CD14-positive monocyte (primary cell): ENCODE results near the gene CBLC. TPM values are rescaled to one million over a fixed set of nuclear protein-coding genes. Genes with fewer than 3 reads are reported as not detected.

Source experiments
- DNase-seq, 3 donors: peaks; one replicate each; pipeline ENCODE4 v3.0.0-alpha.2; 2011 to 2022
- H2AFZ ChIP-seq: 2 replicates; pipeline ENCODE4 v1.6.0; 2012; ENCODE audit warnings: mild to moderate bottlenecking, low read depth, low read length, inconsistent platforms; ENCODE audit not compliant: insufficient read depth, poor library complexity, severe bottlenecking
- H3K27ac ChIP-seq, 2 donors: 1 replicate in 1 of 2; 2 replicates in 1 of 2; pipeline ENCODE4 v1.5.1; 2012 to 2013; ENCODE audit warnings: low read length in 2 of 2, control low read depth in 1 of 2, inconsistent platforms in 1 of 2, low read depth in 1 of 2, mild to moderate bottlenecking in 1 of 2
- H3K27me3 ChIP-seq, 2 donors: one replicate each; pipeline versions ENCODE4 v1.6.0 to v1.6.1; 2011 to 2013; ENCODE audit warnings: low read length in 2 of 2; ENCODE audit not compliant: control insufficient read depth in 2 of 2, insufficient read depth in 2 of 2
- H3K36me3 ChIP-seq, 2 donors: replicated peaks in 1 of 2; 1 replicate in 1 of 2; 2 replicates in 1 of 2; pipeline versions ENCODE4 v1.5.1 to v1.6.1; 2012 to 2013; ENCODE audit warnings: low read length in 2 of 2, control low read depth in 1 of 2, inconsistent platforms in 1 of 2, mild to moderate bottlenecking in 1 of 2; ENCODE audit not compliant: insufficient read depth in 2 of 2, control insufficient read depth in 1 of 2
- H3K4me1 ChIP-seq, 2 donors: 1 replicate in 1 of 2; 2 replicates in 1 of 2; pipeline versions ENCODE4 v1.5.1 to v1.6.1; 2012 to 2013; ENCODE audit warnings: low read length in 2 of 2, control low read depth in 1 of 2, inconsistent platforms in 1 of 2, mild to moderate bottlenecking in 1 of 2, moderate library complexity in 1 of 2; ENCODE audit not compliant: insufficient read depth in 2 of 2, control insufficient read depth in 1 of 2
- H3K4me2 ChIP-seq: replicated peaks from 2 replicates; pipeline ENCODE3; 2012; ENCODE audit warnings: low read length, moderate library complexity, mild to moderate bottlenecking; ENCODE audit not compliant: poor library complexity, severe bottlenecking; ENCODE audit errors: extremely low read depth
- H3K4me3 ChIP-seq, 3 experiments: fragments of 200-600 bp in 1 of 3; sonication (generic) in 1 of 3; replicated peaks in 1 of 3; 1 replicate in 2 of 3; 2 replicates in 1 of 3; pipeline ENCODE4 v1.5.1; 2011 to 2013; ENCODE audit warnings: low read length in 3 of 3, mild to moderate bottlenecking in 3 of 3, control low read depth in 2 of 3, low read depth in 2 of 3, inconsistent platforms in 1 of 3, moderate library complexity in 1 of 3
- H3K79me2 ChIP-seq: 2 replicates; pipeline ENCODE4 v1.6.0; 2012; ENCODE audit warnings: mild to moderate bottlenecking, control low read depth, inconsistent platforms, low read length, moderate library complexity; ENCODE audit not compliant: insufficient read depth
- H3K9ac ChIP-seq: 2 replicates; pipeline ENCODE4 v1.6.0; 2017; ENCODE audit warnings: low read length, mild to moderate bottlenecking; ENCODE audit not compliant: insufficient read depth, poor library complexity, severe bottlenecking
- H3K9me3 ChIP-seq, 2 donors: replicated peaks in 1 of 2; 1 replicate in 1 of 2; 2 replicates in 1 of 2; pipeline versions ENCODE4 v1.5.1 to v1.6.1; 2012 to 2013; ENCODE audit warnings: low read length in 2 of 2, control low read depth in 1 of 2; ENCODE audit not compliant: control insufficient read depth in 1 of 2, insufficient read depth in 1 of 2
- H4K20me1 ChIP-seq: 2 replicates; pipeline ENCODE4 v1.6.0; 2012; ENCODE audit warnings: mild to moderate bottlenecking, low read length, control low read depth, moderate library complexity; ENCODE audit not compliant: insufficient read depth
- H3K27ac Mint-ChIP-seq, 7 donors: one replicate each; pipeline ENCODE4 v1.8.0; 2020; ENCODE audit warnings: mild to moderate bottlenecking in 7 of 7, mixed read lengths in 7 of 7, moderate library complexity in 6 of 7, inconsistent platforms in 2 of 7
- H3K27me3 Mint-ChIP-seq, 3 donors: one replicate each; pipeline ENCODE4 v1.8.0; 2021 to 2022; ENCODE audit warnings: low read depth in 3 of 3, mild to moderate bottlenecking in 3 of 3, mixed read lengths in 3 of 3, moderate library complexity in 3 of 3, inconsistent platforms in 1 of 3
- H3K36me3 Mint-ChIP-seq, 2 donors: one replicate each; pipeline ENCODE4 v1.8.0; 2020; ENCODE audit warnings: mixed read lengths in 2 of 2, inconsistent platforms in 1 of 2, mild to moderate bottlenecking in 1 of 2
- H3K4me1 Mint-ChIP-seq: one replicate; pipeline ENCODE4 v1.8.0; 2020; ENCODE audit warnings: mild to moderate bottlenecking, mixed read lengths
- H3K4me3 Mint-ChIP-seq, 2 donors: one replicate each; pipeline ENCODE4 v1.8.0; 2020; ENCODE audit warnings: mild to moderate bottlenecking in 2 of 2, mixed read lengths in 2 of 2, moderate library complexity in 1 of 2
- H3K9me3 Mint-ChIP-seq, 7 donors: one replicate each; pipeline ENCODE4 v1.8.0; 2020 to 2022; ENCODE audit warnings: mixed read lengths in 7 of 7, mild to moderate bottlenecking in 6 of 7, moderate library complexity in 6 of 7, inconsistent platforms in 2 of 7
- CTCF ChIP-seq: fragments of 200-600 bp; IDR thresholded peaks from one replicate; pipeline ENCODE4 v1.8.0; 2022; ENCODE audit warnings: antibody characterized with exemption, mild to moderate bottlenecking
- WGBS: methylation state at CpG from one replicate; pipeline ENCODE4 v1.1.5; 2013; ENCODE audit warnings: missing lambda C conversion rate; ENCODE audit not compliant: insufficient coverage; 5-methylcytosine and 5-hydroxymethylcytosine counted together
- intact Hi-C, 2 donors: fragments of 100-400 bp; cut with micrococcal nuclease; formaldehyde crosslinking; loops; one replicate each; pipeline versions ENCODE4 v1.15.0 to v1.15.1; 2023
- polyA plus RNA-seq, 3 donors: library from polyadenylated mRNA; depleted of rRNA in 1 of 3; unstranded in 2 of 3; stranded (reverse) in 1 of 3; fragments of 300-500 nt in 2 of 3; fragments of >200 nt in 1 of 3; fragmentation: Illumina TruSeq in 2 of 3; gene quantifications; 1 replicate in 2 of 3; 2 replicates in 1 of 3; pipeline ENCODE4 v1.2.3, GENCODE V29; 2012 to 2021

The CBLC gene
- polyA plus RNA-seq, 3 donors, result not detected

- TF ChIP-seq CTCF, result no peak
- intact Hi-C loops, result loop anchor here in 1 of 2 donors (5.0 kb wide), 1 partner anchor 42 kb away; no protein-coding TSS in a partner anchor
- Histone ChIP-seq H3K9me3 (no peaks in the 10 kb centered on the region), H3K4me1 (peaks cover 59 to 68% of the 10 kb centered on the region in 2 donors), H3K9ac (no peak overlapping the region), H4K20me1 (no peaks in the 10 kb centered on the region), H3K36me3 (no peaks in the 10 kb centered on the region), H3K4me2 (no peak overlapping the region), H3K79me2 (no peaks in the 10 kb centered on the region), H3K4me3 (no peak overlapping the region), H3K27me3 (no peaks in the 10 kb centered on the region), H2AFZ (no peak overlapping the region), H3K27ac (no peak overlapping the region)
- Mint-ChIP-seq H3K4me1 (peaks cover 64% of the 10 kb centered on the region), H3K27me3 (peaks cover 2 to 5% (median 2%) of the 10 kb centered on the region in 3 donors), H3K4me3 (no peak overlapping the region), H3K36me3 (peaks cover 0 to 2% of the 10 kb centered on the region in 2 donors), H3K9me3 (peaks cover 0 to 5% (median 0%) of the 10 kb centered on the region in 7 donors), H3K27ac (peak overlapping the region in 1 of 7 donors; percentile 8)
- 0% methylated on average over 1 of the region's 1 CpG for WGBS
- peak in 1 of 3 donors; percentile 20 for DNase-seq
Observed at GRCh38 chr19:44734357-44734756, 43.3 kb upstream of the CBLC start.

GRCh38 chr19:44735011-44735410 is 42.7 kb upstream of the CBLC start:
- peaks cover 2% of the 10 kb centered on the region in 3 donors for H3K27me3 Mint-ChIP-seq
- peaks cover 0 to 5% (median 0%) of the 10 kb centered on the region in 7 donors for H3K9me3 Mint-ChIP-seq
- Histone ChIP-seq H3K4me3 (no peak overlapping the region), H3K27ac (no peak overlapping the region), H3K4me2 (no peak overlapping the region), H2AFZ (no peak overlapping the region), H3K9ac (no peak overlapping the region), H3K79me2 (no peaks in the 10 kb centered on the region), H3K36me3 (no peaks in the 10 kb centered on the region), H3K4me1 (peaks cover 65 to 74% of the 10 kb centered on the region in 2 donors), H3K27me3 (no peaks in the 10 kb centered on the region), H3K9me3 (no peaks in the 10 kb centered on the region), H4K20me1 (no peaks in the 10 kb centered on the region)
- TF ChIP-seq CTCF, result no peak
- H3K4me3 Mint-ChIP-seq, result no peak overlapping the region
- no peak for DNase-seq
- WGBS, result 67% methylated on average over 1 of the region's 5 CpGs
- intact Hi-C loops, result loop anchor here in 1 of 2 donors (5.0 kb wide), 1 partner anchor 48 kb away; no protein-coding TSS in a partner anchor
- peaks cover 64% of the 10 kb centered on the region for H3K4me1 Mint-ChIP-seq
- peak overlapping the region in 2 of 7 donors; percentile 37 to 53 for H3K27ac Mint-ChIP-seq
- H3K36me3 Mint-ChIP-seq, result peaks cover 0 to 2% of the 10 kb centered on the region in 2 donors
